GM23248 (cell line): ENCODE data around the gene PTPRS.

Experiments
- EZH2 ChIP-seq: fragments of 200-600 bp; sonication (generic); IDR thresholded peaks from 2 replicates; pipeline ENCODE4 v1.6.1; 2018; ENCODE audit warnings: antibody characterized with exemption, mild to moderate bottlenecking; ENCODE audit not compliant: insufficient read depth, poor library complexity, severe bottlenecking
- EZH2phosphoT487 ChIP-seq: fragments of 200-600 bp; sonication (generic); IDR thresholded peaks from 2 replicates; pipeline ENCODE4 v1.6.1; 2018; ENCODE audit warnings: antibody characterized with exemption, moderate library complexity, mild to moderate bottlenecking, low read depth; ENCODE audit not compliant: insufficient read depth

DNA sequence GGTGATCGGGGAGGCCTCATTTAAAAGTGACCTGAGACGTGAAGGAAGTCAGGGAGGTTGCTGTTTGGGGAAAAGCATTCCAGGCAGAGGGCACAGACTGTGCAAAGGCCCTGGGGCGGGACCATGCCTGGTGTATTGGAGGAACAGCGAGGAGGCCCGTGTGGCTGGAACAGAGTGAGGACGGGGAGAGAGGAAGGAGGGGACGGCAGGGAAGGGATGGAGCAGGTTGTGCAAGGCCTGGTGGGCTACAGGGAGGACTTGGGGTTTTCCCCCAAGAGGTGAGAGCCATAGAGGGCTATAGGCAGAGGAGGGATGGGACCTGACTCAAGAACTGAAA is 17.2 kb downstream of the PTPRS start:
- TF ChIP-seq EZH2 (no peak), EZH2phosphoT487 (no peak)
